Stimulated activated CD8-positive, alpha-beta memory T cell treated with anti-CD3 and anti-CD28 coated beads, Interleukin-4, amount 100 ng/mL, for 48 hours (primary cell): ENCODE results near the gene MTHFD1L.
"Not testable (repeated sequence)": the region's sequence is repeated elsewhere in the genome, so short reads cannot be mapped to it uniquely, and the experiment has no call there.

Experiments used
- DNase-seq: peaks from one replicate; pipeline ENCODE4 v3.0.0-alpha.2; 2020

Gene MTHFD1L

DNA sequence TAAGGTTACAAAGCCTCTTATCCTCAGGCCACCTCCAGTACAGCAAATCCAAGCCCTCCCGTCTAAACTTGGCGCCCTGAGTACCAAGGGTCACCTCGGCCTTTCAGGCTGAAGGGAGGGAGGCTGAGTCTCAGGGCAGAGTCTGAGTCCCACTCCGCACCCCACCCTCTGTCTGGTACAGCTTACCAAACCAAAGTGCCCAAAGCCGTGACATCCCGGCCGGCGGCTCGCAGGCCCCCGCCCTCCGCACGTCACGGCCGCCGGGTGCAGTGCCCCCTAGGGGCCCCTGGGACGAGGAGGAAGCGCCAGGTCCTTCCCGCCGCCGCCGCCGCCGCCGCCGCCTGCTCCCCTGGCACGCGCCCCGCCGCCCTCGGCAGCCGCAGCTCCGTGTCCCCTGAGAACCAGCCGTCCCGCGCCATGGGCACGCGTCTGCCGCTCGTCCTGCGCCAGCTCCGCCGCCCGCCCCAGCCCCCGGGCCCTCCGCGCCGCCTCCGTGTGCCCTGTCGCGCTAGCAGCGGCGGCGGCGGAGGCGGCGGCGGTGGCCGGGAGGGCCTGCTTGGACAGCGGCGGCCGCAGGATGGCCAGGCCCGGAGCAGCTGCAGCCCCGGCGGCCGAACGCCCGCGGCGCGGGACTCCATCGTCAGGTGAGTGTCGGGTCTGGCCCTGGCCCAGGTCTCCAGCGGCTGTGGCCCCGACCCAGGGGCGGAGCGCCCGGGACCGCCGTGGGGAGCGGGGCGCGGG, at the start of gene MTHFD1L:
MTHFD1L (plus strand) TSS at position 297 of the 741 bp plus-strand sequence; CDS start at position 418, 121 bp downstream.
- DNase-seq, result peak; percentile 85

- DNase-seq, result not testable (repeated sequence)
These were observed 48.9 kb upstream of the MTHFD1L start for GRCh38 chr6:150816554-150816953.

DNA sequence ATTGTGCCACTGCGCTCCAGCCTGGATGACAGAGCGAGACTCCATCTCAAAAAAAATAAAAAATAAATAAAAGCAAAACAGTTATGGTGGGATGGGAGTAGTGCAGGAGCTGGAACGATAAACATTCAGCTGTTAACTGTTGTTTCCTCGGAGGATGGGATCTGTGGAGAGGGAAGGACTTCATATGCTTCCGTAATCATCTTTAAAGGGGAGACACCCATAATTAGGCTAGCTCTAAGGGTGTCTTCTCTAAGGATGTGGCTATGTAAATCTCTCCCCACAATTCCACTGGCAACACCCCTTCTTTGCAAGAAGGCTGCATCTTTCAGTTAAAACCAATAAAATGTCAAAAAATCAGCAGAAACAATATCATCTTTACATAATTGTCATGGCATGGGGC, 42.6 kb upstream of the MTHFD1L start:
- no peak for DNase-seq

GRCh38 chr6:150826788-150827187, 38.7 kb upstream of the MTHFD1L start:
- no peak for DNase-seq

DNA sequence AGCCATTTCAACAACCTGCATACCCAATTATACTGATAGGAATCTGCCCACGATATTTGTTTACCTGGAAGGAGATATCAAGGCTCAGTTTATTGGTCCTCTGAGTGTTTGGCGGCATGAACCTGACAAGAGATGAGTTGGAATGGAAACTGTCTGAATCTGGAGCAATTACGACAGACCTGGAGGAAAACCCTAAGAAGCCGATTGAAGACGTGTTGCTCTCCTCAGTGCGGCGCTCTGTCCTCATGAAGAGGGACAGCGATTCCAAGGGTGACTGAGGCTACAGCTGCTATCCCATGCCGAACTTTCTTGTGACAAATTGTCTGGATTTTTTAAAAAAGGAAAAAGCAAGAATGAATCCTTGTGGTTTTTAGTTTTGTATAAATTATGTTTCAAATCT, 37.4 kb upstream of the MTHFD1L start:
- not testable (repeated sequence) for DNase-seq

GRCh38 chr6:150830439-150831165, 34.9 kb upstream of the MTHFD1L start:
- no peak for DNase-seq

DNA sequence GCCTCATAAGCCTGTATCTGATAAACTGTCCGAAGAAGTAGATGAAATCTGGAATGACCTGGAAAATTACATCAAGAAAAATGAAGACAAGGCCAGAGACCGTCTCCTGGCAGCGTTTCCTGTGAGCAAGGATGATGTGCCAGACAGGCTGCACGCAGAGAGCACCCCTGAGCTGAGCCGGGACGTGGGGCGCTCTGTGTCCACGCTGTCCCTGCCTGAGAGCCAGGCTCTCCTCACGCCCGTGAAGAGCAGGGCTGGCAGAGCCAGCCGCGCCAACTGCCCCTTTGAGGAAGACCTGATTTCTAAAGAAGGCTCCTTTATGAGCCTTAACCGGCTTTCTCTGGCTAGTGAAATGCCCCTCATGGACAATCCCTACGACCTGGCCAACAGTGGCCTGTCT, 33.9 kb upstream of the MTHFD1L start:
- DNase-seq, result no peak

- no peak for DNase-seq
These were observed 29.9 kb upstream of the MTHFD1L start for GRCh38 chr6:150835620-150836019.

DNA sequence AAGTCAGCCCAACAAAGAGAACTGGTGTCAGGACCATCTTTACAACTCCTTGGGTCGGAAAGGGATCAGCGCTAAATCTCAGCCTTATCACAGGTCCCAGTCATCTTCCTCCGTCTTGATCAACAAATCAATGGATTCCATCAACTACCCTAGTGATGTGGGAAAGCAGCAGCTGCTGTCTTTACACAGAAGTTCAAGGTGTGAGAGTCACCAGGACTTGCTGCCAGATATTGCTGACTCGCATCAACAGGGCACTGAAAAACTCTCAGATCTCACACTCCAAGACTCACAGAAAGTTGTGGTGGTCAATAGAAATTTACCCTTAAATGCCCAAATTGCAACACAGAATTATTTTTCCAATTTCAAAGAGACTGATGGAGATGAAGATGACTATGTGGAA, 25.3 kb upstream of the MTHFD1L start:
- DNase-seq, result no peak

- DNase-seq, result no peak
These were observed 24.3 kb upstream of the MTHFD1L start for GRCh38 chr6:150841189-150841588.

DNA sequence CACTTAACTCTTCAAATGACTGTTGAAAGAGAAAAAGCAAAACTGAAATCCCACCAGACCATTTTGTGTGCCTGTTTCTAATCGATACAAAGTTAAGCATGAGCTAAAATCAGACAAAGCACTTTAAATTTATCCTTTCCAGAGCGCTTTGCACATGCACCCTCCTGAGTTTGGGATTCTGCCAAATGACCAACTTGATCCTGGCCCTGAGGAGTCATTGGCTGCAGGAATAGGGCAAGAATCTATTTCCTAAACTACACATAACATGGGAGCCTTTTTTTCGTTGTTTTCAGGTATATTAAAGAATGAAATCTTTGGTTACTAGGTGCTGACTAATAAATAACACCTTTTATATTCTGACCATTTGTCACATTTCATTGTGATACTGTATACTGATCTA, 23.8 kb upstream of the MTHFD1L start:
- no peak for DNase-seq

DNA sequence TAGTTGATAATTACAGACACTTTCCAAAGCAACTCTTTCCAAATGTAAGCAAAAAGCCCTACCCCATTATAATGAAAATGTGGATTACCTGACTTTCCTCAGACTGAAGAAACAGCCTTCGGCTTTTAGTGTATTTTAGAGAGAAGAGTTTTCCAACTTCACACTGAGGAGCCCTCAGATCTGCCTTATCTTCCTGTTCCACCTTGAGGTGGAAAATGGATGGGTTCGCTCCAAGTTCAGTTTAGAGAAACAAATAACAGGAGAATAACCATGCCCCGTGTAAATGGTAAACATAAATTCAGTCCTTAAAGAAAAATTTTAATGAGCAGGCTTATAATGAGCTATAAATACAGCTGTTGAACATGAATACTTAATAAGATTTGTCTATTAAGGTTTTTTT, 21.1 kb upstream of the MTHFD1L start:
- DNase-seq, result no peak

GRCh38 chr6:150846641-150847040, 18.9 kb upstream of the MTHFD1L start:
- DNase-seq, result no peak

DNA sequence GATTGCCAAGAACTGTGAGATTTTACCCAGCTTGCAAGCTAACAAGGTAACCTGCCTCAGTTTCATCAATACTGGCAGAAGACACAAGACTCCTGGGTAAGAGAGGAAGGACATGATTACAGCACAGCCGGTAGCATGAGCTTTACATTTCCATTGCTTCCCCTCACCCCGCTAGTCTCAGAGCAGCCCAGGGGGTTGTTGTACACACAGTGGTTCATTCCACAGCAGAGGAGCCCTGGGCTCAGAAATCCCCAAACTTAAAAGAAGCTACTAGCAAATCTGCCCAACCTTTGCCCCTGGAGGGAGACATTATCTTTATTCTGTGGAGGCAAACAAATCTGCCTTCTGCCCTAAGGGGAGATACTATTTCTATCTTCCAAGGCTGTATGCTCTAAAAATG, 17.1 kb upstream of the MTHFD1L start:
- no peak for DNase-seq

DNA sequence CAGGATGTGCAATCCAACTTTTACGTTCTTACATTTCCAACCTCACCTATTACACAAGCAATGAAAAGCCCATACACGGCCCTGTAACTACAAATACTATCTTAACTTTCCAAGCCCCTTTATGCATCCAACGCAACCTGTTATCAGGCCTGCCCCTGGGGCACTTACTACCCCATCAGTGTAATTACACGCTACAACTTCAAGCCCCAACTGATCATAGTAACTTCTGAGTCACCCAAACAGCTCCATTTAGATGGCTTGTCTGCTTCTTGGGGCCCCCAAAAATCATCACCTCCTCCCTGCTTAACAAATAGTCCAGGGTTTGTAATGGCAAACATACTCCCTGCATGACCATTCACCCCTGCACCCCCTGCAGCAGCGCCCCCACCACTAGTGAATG, 11.1 kb upstream of the MTHFD1L start:
- DNase-seq, result not testable (repeated sequence)

DNA sequence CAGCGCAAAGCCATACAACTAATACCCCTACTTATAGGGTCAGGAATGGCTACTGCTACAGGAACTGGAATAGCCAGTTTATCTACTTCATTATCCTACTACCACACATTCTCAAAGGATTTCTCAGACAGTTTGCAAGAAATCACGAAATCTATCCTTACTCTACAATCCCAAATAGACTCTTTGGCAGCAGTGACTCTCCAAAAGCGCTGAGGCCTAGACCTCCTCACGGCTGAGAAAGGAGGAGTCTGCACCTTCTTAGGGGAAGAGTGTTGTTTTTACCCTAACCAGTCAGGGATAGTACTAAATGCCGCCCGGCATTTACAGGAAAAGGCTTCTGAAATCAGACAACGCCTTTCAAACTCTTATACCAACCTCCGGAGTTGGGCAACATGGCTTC, 10.3 kb upstream of the MTHFD1L start:
- DNase-seq, result not testable (repeated sequence)

- no peak for DNase-seq
These were observed 8.2 kb upstream of the MTHFD1L start for GRCh38 chr6:150857062-150857944.

GRCh38 chr6:150857945-150858308, 7.6 kb upstream of the MTHFD1L start:
- no peak for DNase-seq

DNA sequence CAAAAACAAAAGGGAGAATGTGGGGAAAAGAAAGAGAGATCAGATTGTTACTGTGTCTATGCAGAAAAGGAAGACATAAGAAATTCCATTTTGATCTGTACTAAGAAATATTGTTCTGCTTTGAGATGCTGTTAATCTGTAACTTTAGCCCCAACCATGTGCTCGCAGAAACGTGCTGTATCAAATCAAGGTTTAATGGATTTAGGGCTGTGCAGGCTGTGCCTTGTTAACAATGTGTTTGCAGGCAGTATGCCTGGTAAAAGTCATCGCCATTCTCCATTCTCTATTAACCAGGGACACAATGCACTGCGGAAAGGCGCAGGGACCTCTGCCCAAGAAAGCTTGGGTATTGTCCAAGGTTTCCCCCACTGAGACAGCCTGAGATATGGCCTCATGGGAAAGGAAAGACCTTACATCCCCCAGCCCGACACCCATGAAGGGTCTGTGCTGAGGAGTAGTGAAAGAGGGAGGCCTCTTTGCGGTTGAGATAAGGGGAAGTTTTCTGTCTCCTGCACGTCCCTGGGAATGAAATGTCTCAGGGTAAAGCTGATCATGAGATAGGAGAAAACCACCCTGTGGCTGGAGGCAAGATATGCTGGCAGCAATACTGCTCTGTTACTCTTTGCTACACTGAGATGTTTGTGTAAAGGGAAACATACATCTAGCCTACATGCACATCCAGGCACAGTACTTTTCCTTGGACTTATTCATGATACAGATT, 3.9 kb upstream of the MTHFD1L start:
- peak; percentile 28 for DNase-seq

GRCh38 chr6:150863213-150863928, 2.1 kb upstream of the MTHFD1L start:
- no peak for DNase-seq

- DNase-seq, result no peak
These were observed 478 bp upstream of the MTHFD1L start for GRCh38 chr6:150865043-150865405.
